HEK293 (cell line): ENCODE measurements around the gene DCTN4.

Experiments
- CTCF ChIP-seq: fragments of 450-650 bp; formaldehyde crosslinking; IDR thresholded peaks from 2 replicates; pipeline ENCODE4 v1.5.1; 2016; ENCODE audit warnings: missing biosample characterization, missing genetic modification characterization
- ZNF24 ChIP-seq: fragments of 450-650 bp; formaldehyde crosslinking; IDR thresholded peaks from 2 replicates; pipeline ENCODE4 v1.5.1; 2016; ENCODE audit warnings: missing biosample characterization, missing genetic modification characterization
- ZNF510 ChIP-seq: fragments of 450-650 bp; formaldehyde crosslinking; IDR thresholded peaks from 2 replicates; pipeline ENCODE4 v1.5.1; 2018; ENCODE audit warnings: mild to moderate bottlenecking, missing genetic modification characterization, missing biosample characterization; ENCODE audit not compliant: insufficient replicate concordance
- TF ChIP-seq, protein P1 (sequence below): fragments of 450-650 bp; formaldehyde crosslinking; IDR thresholded peaks from 2 replicates; pipeline ENCODE4 v1.5.1; 2016; ENCODE audit warnings: missing biosample characterization, missing genetic modification characterization, low read depth

GRCh38 chr5:150706776-150707390 lies 51.9 kb downstream of the DCTN4 start:
- TF ChIP-seq CTCF: no peak
- TF ChIP-seq ZNF510: no peak
- TF ChIP-seq, protein P1, sequence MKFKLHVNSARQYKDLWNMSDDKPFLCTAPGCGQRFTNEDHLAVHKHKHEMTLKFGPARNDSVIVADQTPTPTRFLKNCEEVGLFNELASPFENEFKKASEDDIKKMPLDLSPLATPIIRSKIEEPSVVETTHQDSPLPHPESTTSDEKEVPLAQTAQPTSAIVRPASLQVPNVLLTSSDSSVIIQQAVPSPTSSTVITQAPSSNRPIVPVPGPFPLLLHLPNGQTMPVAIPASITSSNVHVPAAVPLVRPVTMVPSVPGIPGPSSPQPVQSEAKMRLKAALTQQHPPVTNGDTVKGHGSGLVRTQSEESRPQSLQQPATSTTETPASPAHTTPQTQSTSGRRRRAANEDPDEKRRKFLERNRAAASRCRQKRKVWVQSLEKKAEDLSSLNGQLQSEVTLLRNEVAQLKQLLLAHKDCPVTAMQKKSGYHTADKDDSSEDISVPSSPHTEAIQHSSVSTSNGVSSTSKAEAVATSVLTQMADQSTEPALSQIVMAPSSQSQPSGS (tag by site-specific recombination): no peak
- no peak for TF ChIP-seq ZNF24 (tag by site-specific recombination)
